Heart right ventricle (tissue), 16 donors: ENCODE measurements around the gene DIS3L2. TPM values are rescaled to one million over a fixed set of nuclear protein-coding genes. Genes with fewer than 3 reads are reported as not detected.

ENCODE experiments used
- ATAC-seq, 8 donors: fragments of 200-7000 bp; cut with Tn5 transposase; one replicate each; pipeline ENCODE4 v1.9.1; 2020; ENCODE audit warnings: mild to moderate bottlenecking in 8 of 8, moderate library complexity in 8 of 8, moderate number of reproducible peaks in 1 of 8
- DNase-seq, 2 donors: peaks; one replicate each; pipeline ENCODE4 v3.0.0-alpha.2; 2020
- H3K27ac ChIP-seq, 10 donors: fragments of 200-600 bp; sonication (generic) in 2 of 10; one replicate each; pipeline versions ENCODE4 v1.5.0 to v1.8.0; 2020 to 2022; ENCODE audit warnings: mild to moderate bottlenecking in 3 of 10
- H3K27me3 ChIP-seq, 7 donors: fragments of 200-600 bp; one replicate each; pipeline ENCODE4 v1.8.0; 2021 to 2022; ENCODE audit warnings: mild to moderate bottlenecking in 2 of 7
- H3K36me3 ChIP-seq, 9 donors: fragments of 200-600 bp; sonication (generic) in 1 of 9; one replicate each; pipeline versions ENCODE4 v1.5.0 to v1.8.0; 2020 to 2022; ENCODE audit warnings: mild to moderate bottlenecking in 2 of 9
- H3K4me1 ChIP-seq, 9 donors: fragments of 200-600 bp; sonication (generic) in 1 of 9; one replicate each; pipeline versions ENCODE4 v1.5.0 to v1.8.0; 2020 to 2022; ENCODE audit warnings: mild to moderate bottlenecking in 4 of 9
- H3K4me3 ChIP-seq, 10 donors: fragments of 200-600 bp; sonication (generic) in 2 of 10; one replicate each; pipeline versions ENCODE4 v1.5.0 to v1.8.0; 2020 to 2022; ENCODE audit warnings: mild to moderate bottlenecking in 7 of 10, moderate library complexity in 2 of 10
- H3K9me3 ChIP-seq, 11 donors: fragments of 200-600 bp in 10 of 11; sonication (generic) in 2 of 11; one replicate each; pipeline versions ENCODE4 v1.5.0 to v1.8.0; 2013 to 2022; ENCODE audit warnings: mild to moderate bottlenecking in 2 of 11, control low read depth in 1 of 11, moderate library complexity in 1 of 11
- WGBS, 2 donors: extraction: QIAGEN DNeasy Blood & Tissue Kit; methylation state at CpG; one replicate each; pipeline ENCODE4 v1.1.7; 2013; ENCODE audit warnings: inconsistent platforms in 1 of 2; 5-methylcytosine and 5-hydroxymethylcytosine counted together
- intact Hi-C, 10 donors: fragments of 100-400 bp; cut with DNase I; formaldehyde crosslinking; loops; one replicate each; pipeline versions ENCODE4 v1.11.1 to v1.14.2; 2022
- polyA plus RNA-seq, 2 donors: library from polyadenylated mRNA; stranded (reverse); fragments of 200-250 nt; gene quantifications; one replicate each; pipeline ENCODE4 v1.2.3, GENCODE V29; 2013
- total RNA-seq, 10 donors: library from RNA; stranded (reverse); fragmentation: NEBNext Ultra II Directional in 3 of 10; extraction: Animal tissue kit (Norgen Biotek cat#: 25700) in 3 of 10; gene quantifications; one replicate each; pipeline versions ENCODE4 v1.2.1 to v1.2.4, GENCODE V29; 2021 to 2023
- TF ChIP-seq, protein P1 (sequence below), 9 donors: fragments of 200-600 bp; sonication (generic) in 2 of 9; IDR thresholded peaks; one replicate each; pipeline versions ENCODE4 v1.5.0 to v1.8.0; 2021 to 2022; ENCODE audit warnings: antibody characterized with exemption in 9 of 9, mild to moderate bottlenecking in 5 of 9, moderate library complexity in 1 of 9
- donor health status: Arrhythmogenic right ventricular cardiomyopathy.
- donor health status: ischemic (EF 13 %, LVEDD 7.1; RV severe dilation, severe dysfunction).
- donor health status: healthy with polysubstance abuse.
- donor health status: DM: no; HTN: yes; CAD: no.
- donor health status: DM: no; HTN: no; CAD: no.
- donor health status: ischemic (EF 25% LVEDD 6.9; RV normal size, moderate dysfunction).
- donor health status: ischemic (EF 25% LVEDD 5.7; RV mildly dilated, moderate dysfunction).
- donor health status: healthy.
- donor health status: DM: yes; HTN: yes; CAD: no.
- donor health status: Ischemic cardiomyopathy.
- donor health status: ischemic (EF 35%, LVEDD 5.7; RV mildly dilated, moderate dysfunction).
- donor health status: nonischemic (EF 11% LVEDD 7.7; RV severe dilation, severe dysfunction).
- donor health status: DM: yes; HTN: yes; CAD: no.
- donor health status: PGD.
- donor health status: ischemic (EF 29% LVEDD 5.4; RV normal size, mild dysfunction).
- donor health status: nonischemic (EF 23%, LVEDD 6.1; RV moderate dilation, normal function).

DIS3L2 gene
- total and polyA plus RNA-seq, 12 donors: 9.5 to 24.5 (median 18.5) TPM

DNA sequence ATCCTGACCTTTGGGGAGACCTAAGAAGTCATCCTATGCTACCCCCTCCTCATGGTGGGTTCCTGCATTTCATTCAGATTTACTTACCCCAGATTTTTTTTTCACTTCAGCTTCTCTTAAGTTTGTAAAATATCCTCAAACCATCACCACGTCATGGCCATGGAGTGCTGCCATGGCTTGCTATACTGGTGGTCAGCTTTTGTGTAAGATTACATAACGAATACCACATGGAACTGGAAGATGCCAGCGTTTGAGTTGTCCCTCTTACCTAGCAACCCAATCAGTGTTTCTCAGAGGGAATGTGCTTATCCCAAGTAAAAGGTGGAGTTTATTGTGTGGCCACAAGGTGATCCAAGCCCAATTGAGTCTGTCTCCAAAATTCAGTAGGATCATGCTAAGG, 268.4 kb downstream of the DIS3L2 start:
- ATAC-seq (peak in 1 of 8 donors; percentile 22), DNase-seq (no peak)
- peak overlapping the region in 1 of 10 donors; percentile 27 for H3K27ac ChIP-seq
- H3K36me3 ChIP-seq: no peaks in the 10 kb centered on the region
- H3K27me3 ChIP-seq: no peaks in the 10 kb centered on the region
- peaks cover 0 to 23% (median 7%) of the 10 kb centered on the region in 9 donors for H3K4me1 ChIP-seq
- no peak overlapping the region for H3K4me3 ChIP-seq
- intact Hi-C loops: no loop called here
- no peaks in the 10 kb centered on the region for H3K9me3 ChIP-seq
- 83% methylated on average over 3 of the region's 3 CpGs for WGBS, 2 donors
- TF ChIP-seq, protein P1, sequence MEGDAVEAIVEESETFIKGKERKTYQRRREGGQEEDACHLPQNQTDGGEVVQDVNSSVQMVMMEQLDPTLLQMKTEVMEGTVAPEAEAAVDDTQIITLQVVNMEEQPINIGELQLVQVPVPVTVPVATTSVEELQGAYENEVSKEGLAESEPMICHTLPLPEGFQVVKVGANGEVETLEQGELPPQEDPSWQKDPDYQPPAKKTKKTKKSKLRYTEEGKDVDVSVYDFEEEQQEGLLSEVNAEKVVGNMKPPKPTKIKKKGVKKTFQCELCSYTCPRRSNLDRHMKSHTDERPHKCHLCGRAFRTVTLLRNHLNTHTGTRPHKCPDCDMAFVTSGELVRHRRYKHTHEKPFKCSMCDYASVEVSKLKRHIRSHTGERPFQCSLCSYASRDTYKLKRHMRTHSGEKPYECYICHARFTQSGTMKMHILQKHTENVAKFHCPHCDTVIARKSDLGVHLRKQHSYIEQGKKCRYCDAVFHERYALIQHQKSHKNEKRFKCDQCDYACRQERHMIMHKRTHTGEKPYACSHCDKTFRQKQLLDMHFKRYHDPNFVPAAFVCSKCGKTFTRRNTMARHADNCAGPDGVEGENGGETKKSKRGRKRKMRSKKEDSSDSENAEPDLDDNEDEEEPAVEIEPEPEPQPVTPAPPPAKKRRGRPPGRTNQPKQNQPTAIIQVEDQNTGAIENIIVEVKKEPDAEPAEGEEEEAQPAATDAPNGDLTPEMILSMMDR (IDR thresholded peaks at IDR 0.05): no peak

DNA sequence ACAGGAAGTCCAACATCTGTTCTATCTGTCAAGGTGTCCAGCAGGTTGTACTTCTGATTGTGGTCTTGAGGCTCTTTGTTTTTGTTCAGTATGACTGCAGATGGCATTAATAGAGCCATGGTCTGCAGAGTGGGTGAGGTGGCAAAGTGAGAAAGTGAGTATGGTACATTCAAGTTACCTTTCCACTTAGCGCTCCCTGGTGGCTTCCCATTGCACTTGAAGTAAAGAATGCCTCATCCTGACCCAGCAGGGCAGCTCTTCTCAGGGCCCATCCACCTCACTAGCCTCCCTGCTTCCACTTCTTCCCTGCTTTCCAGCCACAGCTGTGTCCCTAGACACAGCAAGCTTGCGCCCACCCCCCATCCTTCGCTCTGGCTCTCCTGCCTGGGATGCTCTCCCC, 269.0 kb downstream of the DIS3L2 start:
- Histone ChIP-seq H3K9me3 (no peaks in the 10 kb centered on the region), H3K4me3 (no peak overlapping the region), H3K4me1 (peaks cover 0 to 23% (median 7%) of the 10 kb centered on the region in 9 donors), H3K36me3 (no peaks in the 10 kb centered on the region), H3K27me3 (no peaks in the 10 kb centered on the region), H3K27ac (no peak overlapping the region)
- WGBS, 2 donors: 94% methylated on average over 3 of the region's 3 CpGs
- no peak for DNase-seq
- TF ChIP-seq, protein P1 (IDR thresholded peaks at IDR 0.05): peak in 1 of 9 donors; percentile 8
- intact Hi-C loops: no loop called here
- no peak for ATAC-seq

DNA sequence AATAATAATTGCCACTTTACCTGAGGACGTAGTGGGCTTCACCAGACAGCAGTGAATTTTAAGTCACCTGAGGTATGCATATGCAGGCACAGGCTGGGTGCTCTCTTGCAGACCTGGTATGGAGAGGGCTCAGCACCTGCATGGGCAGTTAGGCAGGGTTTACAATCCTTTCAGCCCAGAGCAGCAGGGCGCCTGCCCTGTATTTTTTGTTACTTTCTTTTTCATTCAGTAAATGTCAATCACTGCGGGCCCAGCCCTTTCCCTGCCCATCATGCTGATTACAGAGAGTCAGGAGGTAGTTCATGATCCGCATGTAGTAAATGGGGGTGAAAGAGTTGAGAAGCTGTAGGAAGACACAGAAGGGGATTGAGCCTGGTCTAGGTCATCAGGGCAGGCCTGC, 270.0 kb downstream of the DIS3L2 start:
- TF ChIP-seq, protein P1 (IDR thresholded peaks at IDR 0.05): no peak
- ATAC-seq: no peak
- Histone ChIP-seq H3K36me3 (no peaks in the 10 kb centered on the region), H3K4me1 (peaks cover 0 to 23% (median 7%) of the 10 kb centered on the region in 9 donors), H3K9me3 (no peaks in the 10 kb centered on the region), H3K27me3 (no peaks in the 10 kb centered on the region), H3K27ac (no peak overlapping the region), H3K4me3 (no peak overlapping the region)
- intact Hi-C loops: no loop called here
- DNase-seq: no peak
- WGBS, 2 donors: 97 to 99% methylated on average over 4 of the region's 4 CpGs

DNA sequence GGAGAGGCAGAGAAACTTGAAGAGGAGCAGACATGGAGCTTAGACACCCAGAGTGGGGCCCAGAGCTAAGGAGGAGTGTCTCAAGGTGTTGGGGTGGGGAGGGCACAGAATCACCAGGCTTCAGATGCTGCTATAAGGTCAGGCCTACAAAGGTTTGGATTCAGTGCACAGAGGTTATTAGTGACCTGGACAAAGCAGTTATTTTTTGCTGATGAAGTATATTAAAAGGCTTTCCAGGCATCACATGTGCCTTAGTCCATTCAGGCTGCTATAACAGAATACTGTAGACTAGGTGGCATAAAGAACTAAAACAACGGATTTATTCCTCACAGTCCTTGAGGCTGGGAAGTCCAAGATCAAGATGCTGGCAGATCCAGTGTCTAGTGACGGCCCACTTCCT, 271.4 kb downstream of the DIS3L2 start:
- no peak for DNase-seq
- TF ChIP-seq, protein P1 (IDR thresholded peaks at IDR 0.05): no peak
- no peak overlapping the region for H3K27ac ChIP-seq
- H3K9me3 ChIP-seq: no peaks in the 10 kb centered on the region
- intact Hi-C loops: no loop called here
- H3K4me3 ChIP-seq: no peak overlapping the region
- H3K36me3 ChIP-seq: no peaks in the 10 kb centered on the region
- H3K27me3 ChIP-seq: no peaks in the 10 kb centered on the region
- no peak for ATAC-seq
- WGBS, 2 donors: 95 to 98% methylated on average over 2 of the region's 2 CpGs
- peaks cover 0 to 23% (median 7%) of the 10 kb centered on the region in 9 donors for H3K4me1 ChIP-seq
